HTR-8/SVneo (cell line): ENCODE results near the gene EML5.

ENCODE experiments used
- DNase-seq: peaks from one replicate; pipeline ENCODE4 v3.0.0; 2011; ENCODE audit warnings: low spot score, mixed read lengths; ENCODE audit not compliant: insufficient read length
- FAIRE-seq: peaks from 2 replicates; lab custom pipeline; 2011; peaks lifted over from hg19 to GRCh38; lab: Jason Lieb, UNC

EML5 gene

DNA sequence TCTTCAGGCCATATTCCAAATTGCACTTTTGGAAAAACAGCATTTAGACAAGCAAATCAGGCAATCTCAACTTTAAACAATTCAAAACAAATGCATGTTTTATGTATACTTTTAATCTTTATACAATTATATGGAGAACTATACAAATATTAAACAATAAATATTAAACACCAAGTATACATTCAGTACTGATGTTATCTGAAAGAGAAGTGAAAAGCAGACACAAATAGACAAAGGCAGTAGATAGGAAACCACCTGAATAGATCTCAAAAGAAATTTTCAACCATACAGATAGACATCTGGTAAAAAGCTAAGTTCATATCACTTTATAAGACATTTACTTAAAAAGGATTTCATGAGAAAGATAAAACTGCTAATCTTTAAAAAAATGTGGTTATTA, 164.7 kb downstream of the EML5 start:
- no peak for FAIRE-seq
- DNase-seq = no peak

DNA sequence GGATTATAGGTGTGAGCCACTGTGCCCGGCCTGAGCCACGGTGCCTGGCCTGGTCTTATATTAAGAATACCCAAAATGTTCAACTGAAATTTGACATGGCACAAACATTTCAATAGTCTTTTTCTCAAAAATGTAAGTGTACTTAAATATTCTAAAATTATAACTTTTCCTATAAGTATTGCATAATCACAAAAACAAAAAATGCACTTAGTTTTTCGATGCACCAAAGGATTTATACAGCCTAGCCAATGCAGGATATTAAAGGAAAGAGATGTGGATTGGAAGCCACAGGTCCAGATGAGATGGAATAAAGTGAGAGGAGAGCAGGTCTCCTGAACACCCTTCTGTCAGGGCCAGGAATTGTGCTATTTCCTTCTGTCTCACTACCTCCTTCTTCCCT, 167.1 kb downstream of the EML5 start:
- DNase-seq (no peak), FAIRE-seq (no peak)

DNA sequence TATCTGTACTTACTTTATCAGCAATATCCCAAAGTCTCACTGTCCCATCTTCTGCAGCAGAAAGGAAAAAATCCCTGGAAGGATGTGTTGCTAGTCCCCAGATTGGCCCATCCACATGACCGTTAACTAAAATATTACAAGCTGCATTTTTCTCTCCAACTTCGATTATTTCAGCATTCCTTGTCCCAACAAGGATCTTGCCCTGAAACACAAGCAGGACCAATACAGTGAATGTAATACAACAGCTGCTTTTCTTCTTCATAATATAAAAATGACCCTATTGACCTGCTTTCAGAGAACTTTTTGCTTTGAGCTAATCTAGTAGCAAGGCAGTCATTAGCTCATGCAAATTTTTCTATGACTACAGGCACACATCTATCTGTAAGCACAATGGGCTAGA, 171.7 kb downstream of the EML5 start:
- DNase-seq (no peak), FAIRE-seq (no peak)

DNA sequence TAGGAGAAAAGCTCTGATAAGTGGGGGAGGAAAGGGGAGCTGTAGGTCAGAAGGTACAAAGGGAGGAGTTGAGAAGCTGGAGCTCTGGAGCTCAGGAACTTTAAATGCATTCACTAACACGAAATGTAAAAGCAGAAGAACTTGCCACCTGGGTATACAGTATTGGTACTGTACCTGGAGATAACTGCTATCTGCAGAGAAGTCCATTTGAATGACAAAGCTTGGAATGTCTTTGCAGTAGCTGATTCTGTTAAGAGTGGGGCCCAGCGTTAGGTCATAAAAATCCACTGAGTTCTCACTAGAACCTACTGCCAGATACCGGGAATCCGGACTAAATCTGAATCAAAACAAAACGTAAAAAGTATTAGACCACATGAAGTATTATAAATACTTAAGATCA, 174.3 kb downstream of the EML5 start:
- FAIRE-seq = no peak
- no peak for DNase-seq

GRCh38 chr14:88617479-88617878, 175.3 kb downstream of the EML5 start:
- no peak for DNase-seq
- FAIRE-seq = no peak

DNA sequence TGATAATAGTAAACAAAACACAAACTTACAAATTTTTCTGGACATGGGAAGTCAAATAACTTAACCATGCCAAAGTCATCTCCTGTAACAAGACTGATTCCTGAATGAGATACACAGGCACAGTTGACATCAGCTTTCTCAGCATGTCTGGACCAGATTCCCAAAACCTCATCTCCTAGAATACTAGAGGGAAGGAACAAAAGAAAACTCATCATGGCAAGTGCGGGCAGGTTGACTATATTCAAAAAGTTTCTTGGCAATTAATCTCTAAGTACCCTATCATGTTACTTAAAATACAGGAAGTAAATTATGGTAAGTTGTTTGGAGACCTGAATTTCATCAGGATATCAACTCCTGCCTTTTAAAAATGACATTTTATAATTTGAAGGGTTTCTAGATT, 176.1 kb downstream of the EML5 start:
- FAIRE-seq (no peak), DNase-seq (no peak)

GRCh38 chr14:88614218-88614907, 178.4 kb downstream of the EML5 start:
- DNase-seq (peak; percentile 31), FAIRE-seq (no peak)

DNA sequence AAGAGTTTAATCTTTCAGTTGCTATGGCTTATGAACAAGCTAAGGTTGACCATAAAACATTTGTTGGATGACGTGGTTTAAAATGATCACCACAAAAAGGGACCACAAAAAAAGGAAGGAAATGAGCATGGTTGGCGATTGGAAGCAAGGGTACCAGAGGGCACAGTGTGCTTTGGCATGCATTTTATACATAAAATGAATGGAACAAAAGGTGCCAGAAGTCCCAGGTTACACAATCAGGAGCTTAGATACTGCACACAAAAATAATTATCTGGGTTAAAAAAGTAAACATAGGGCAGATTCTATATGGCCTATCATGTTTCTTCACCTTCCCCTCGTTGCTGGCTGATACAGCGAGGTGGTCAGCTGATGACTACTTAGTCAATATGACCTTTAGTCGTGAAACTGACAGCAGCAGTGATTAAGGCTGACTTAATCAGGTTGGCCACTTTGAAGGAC, 179.2 kb downstream of the EML5 start:
- DNase-seq = no peak
- FAIRE-seq = no peak

GRCh38 chr14:88612981-88613380, 179.8 kb downstream of the EML5 start:
- no peak for FAIRE-seq
- no peak for DNase-seq

- DNase-seq (no peak), FAIRE-seq (no peak)
Measured at GRCh38 chr14:88611878-88612277, 180.9 kb downstream of the EML5 start.

DNA sequence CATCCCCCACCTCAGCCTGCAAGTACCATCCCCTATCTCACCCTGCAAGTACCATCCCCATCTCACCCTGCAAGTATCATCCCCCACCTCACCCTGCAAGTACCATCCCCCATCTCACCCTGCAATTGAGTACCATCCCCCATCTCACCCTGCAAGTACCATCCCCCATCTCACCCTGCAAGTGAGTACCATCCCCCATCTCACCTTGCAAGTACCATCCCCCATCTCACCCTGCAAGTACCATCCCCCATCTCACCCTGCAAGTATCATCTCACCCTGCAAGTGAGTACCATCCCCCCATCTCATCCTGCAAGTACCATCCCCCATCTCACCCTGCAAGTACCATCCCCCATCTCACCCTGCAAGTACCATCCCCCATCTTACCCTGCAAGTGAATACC, 184.9 kb downstream of the EML5 start:
- FAIRE-seq (no peak), DNase-seq (no peak)

DNA sequence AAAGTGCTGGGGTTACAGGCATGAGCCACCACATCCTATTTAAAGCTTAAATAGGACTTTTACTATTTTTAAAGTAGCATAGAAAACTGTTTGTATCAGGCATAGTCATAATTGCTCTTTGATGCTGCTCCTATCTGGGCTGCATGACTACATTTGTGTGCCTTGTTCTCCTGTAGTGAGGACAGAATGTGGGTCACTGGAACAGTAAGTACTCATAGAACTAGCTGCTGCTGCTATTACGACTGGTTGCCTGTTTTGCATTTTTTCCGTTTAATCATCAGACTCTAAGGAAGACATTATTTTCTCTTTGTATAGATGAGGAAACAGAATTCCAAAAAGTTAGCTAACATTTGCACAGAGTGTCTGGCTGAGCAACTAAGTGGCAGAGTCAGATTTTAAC, 187.2 kb downstream of the EML5 start:
- FAIRE-seq = no peak
- no peak for DNase-seq

DNA sequence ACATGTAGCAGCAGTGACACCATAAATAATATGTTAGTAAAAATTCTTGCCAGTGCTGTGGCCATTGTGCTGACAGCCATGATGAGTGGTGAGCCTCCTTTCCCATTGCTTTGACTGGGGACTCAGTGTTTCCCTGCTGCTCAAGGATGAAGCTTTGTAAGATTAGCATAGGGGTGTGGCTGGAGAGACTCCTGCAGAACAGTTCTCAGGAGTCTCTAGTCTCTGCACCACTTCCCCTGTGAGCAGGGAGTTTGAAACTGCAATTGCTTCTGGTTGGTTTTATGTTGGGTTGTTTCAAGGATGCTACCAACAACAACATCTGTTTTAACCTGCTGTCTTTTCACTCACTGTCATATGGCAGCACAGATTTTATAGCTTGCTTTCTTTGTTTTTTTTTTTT, 188.5 kb downstream of the EML5 start:
- DNase-seq (no peak), FAIRE-seq (no peak)

DNA sequence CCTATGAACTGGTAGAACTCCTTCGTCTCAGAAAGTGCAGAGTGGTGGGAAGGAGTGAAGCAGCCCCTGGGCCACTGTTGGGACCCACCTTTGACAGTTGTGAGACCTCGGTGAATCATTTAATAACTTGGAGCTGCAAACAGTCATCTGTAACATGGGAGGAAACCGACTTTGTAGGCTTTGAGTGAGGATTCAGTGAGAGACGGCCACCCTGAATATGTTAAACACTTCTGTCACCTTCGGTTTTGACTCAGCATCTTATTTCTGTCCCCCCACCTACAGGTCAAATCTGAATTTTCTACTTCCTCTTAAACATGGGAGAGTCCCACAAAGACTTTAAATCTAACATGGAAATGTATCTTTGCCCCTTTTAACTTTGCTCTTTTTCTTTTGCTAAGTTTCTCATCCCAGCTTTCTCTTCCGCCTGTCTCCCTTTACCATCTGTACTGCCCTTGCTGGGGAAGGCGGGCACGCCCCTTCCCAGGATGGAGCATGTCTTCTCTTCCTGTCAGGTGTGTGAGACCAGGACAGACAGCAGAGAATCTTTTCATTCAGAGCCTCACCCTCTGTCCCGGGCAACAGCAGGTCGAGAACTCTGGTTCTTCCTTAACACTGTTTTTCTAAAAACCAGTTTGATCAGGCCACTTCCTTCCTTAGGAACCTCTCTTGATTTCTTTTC, 192.9 kb downstream of the EML5 start:
- FAIRE-seq (no peak), DNase-seq (no peak)

DNA sequence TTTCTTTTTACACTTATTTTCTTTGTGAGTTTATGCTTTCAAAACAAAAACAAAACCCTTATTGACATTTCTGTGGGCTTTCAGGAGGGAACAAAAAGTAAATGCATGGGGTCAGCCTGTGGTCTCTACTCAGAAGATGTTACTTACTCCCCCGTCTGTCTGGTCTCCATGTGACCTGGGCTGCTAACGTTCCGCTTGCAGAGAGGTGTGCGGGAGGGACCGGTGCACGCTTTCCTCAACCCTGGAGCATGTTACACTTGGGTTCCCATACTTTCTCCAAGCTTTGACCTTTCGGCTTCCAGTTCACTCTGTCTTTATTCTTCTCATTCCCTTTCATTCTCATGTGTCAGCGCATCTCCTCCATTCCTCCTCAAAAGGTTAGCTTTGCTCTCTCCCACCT, 193.4 kb downstream of the EML5 start:
- no peak for FAIRE-seq
- no peak for DNase-seq

DNA sequence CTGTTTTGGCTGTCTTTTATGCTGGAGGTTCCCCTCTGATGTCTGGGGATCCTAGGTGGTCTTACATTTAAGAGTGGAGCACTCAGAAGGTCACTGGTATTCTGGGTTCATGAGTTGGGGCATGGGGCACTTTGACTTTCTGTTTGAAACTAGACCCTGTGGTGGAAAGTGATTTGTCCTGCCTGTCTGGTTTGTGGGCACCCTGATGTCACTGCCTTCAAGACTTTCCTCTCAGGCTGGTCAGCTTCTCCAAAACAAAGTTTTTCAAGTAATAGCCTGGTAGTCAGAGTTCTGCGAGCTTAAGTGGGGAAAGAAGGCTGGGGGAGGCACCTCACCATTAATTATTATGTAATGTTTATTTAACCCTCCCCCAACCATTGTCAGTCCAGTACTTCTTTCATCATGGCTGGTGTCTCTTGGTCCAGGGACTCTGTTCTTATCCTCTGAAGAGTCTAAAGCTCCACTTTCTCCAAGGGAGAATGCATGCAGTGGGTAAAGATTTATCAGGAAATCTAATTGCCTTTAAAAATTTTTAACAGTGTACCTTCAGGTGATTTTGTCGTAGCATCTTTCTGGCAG, 194.6 kb downstream of the EML5 start:
- DNase-seq = no peak

GRCh38 chr14:88597601-88598000, 195.2 kb downstream of the EML5 start:
- DNase-seq = no peak
- FAIRE-seq = no peak

More for the DNA sequence above, 194.6 kb downstream of the EML5 start:
- FAIRE-seq = no peak

DNA sequence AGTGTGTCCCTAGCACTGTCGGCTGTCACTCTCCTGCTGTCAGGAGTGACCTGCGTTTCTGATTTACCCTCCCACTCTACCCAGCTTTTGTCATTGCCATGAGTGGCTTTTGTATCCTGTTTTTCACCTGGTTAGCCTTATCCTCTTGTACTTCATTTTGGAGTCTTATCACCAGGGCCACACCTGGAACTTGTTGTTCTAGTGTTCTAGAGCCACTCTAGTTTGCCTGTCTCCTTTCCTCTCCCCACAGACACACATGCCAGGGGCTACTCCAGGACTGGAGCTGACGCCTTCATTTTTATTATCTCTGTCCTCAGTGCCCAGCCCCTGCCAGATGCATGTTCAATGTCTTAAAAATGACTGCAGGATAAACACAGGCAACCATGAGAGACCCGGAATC, 195.7 kb downstream of the EML5 start:
- no peak for DNase-seq
- no peak for FAIRE-seq

GRCh38 chr14:88592031-88592430, 200.7 kb downstream of the EML5 start:
- DNase-seq (no peak), FAIRE-seq (no peak)

DNA sequence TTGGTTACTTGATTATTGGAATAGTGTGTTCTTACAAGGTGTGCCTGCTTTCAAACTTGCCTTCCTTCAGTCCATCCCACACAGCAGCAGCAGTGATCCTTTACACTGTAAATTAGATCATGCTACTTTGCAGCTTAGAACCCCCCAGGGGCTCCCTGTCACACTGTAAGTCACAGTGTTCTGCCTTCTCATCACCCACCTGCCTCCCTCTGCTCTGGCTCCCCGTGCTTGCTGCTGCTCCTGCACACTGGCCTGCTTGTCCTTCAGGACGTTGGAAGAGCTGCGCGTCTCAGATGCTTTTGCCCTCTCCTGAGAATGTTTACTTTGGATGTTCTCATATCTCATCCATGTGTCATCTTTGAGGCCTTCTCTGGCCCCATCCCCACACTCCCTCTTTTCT, 202.6 kb downstream of the EML5 start:
- FAIRE-seq (no peak), DNase-seq (no peak)

GRCh38 chr14:88588081-88588480, 204.7 kb downstream of the EML5 start:
- FAIRE-seq (no peak), DNase-seq (no peak)

GRCh38 chr14:88584451-88584850, 208.3 kb downstream of the EML5 start:
- FAIRE-seq (no peak), DNase-seq (no peak)
